CD4-positive, CD25-positive, alpha-beta regulatory T cell (primary cell): ENCODE results near the gene OSBPL3. TPM values are rescaled to one million over a fixed set of nuclear protein-coding genes. Genes with fewer than 3 reads are reported as not detected.

Source experiments
- ATAC-seq, 2 donors: fragments of 150-1000 bp; cut with Tn5 transposase; one replicate each; pipeline ENCODE4 v1.10.0; 2021; ENCODE audit warnings: low read depth in 2 of 2, moderate number of reproducible peaks in 2 of 2, moderate library complexity in 1 of 2
- DNase-seq, 3 donors: peaks; one replicate each; pipeline versions ENCODE4 v3.0.0 to v3.0.0-alpha.2; 2012 to 2022; ENCODE audit warnings: mixed read lengths in 1 of 3
- H3K27ac ChIP-seq: one replicate; pipeline ENCODE4 v1.7.0; 2013; ENCODE audit warnings: mild to moderate bottlenecking, low read length; ENCODE audit not compliant: insufficient read depth, poor library complexity, severe bottlenecking
- H3K27me3 ChIP-seq: one replicate; pipeline ENCODE4 v1.7.0; 2013; ENCODE audit warnings: low read length; ENCODE audit not compliant: control insufficient read depth, insufficient read depth
- H3K36me3 ChIP-seq: one replicate; pipeline ENCODE4 v1.7.0; 2013; ENCODE audit warnings: mild to moderate bottlenecking, low read length, moderate library complexity; ENCODE audit not compliant: control insufficient read depth, insufficient read depth
- H3K4me1 ChIP-seq: 2 replicates; pipeline ENCODE4 v1.7.0; 2013; ENCODE audit warnings: mild to moderate bottlenecking, low read length; ENCODE audit not compliant: insufficient read depth, control insufficient read depth, poor library complexity, severe bottlenecking
- H3K4me3 ChIP-seq: one replicate; pipeline ENCODE4 v1.7.0; 2013; ENCODE audit warnings: low read depth, mild to moderate bottlenecking, low read length, moderate library complexity
- H3K9me3 ChIP-seq, 2 experiments: 1 replicate in 1 of 2; 2 replicates in 1 of 2; pipeline ENCODE4 v1.7.0; 2013; ENCODE audit warnings: low read length in 2 of 2, mild to moderate bottlenecking in 1 of 2, moderate library complexity in 1 of 2; ENCODE audit not compliant: control insufficient read depth in 2 of 2
- H3K27ac Mint-ChIP-seq, 3 donors: one replicate each; pipeline ENCODE4 v1.8.0; 2020 to 2022; ENCODE audit warnings: mild to moderate bottlenecking in 3 of 3, mixed read lengths in 3 of 3, moderate library complexity in 2 of 3
- H3K27me3 Mint-ChIP-seq: one replicate; pipeline ENCODE4 v1.8.0; 2022; ENCODE audit warnings: mild to moderate bottlenecking, mixed read lengths
- H3K36me3 Mint-ChIP-seq: one replicate; pipeline ENCODE4 v1.8.0; 2020; ENCODE audit warnings: mixed read lengths
- H3K4me1 Mint-ChIP-seq, 4 donors: one replicate each; pipeline ENCODE4 v1.8.0; 2020 to 2022; ENCODE audit warnings: mixed read lengths in 4 of 4, mild to moderate bottlenecking in 1 of 4
- H3K4me3 Mint-ChIP-seq, 4 donors: one replicate each; pipeline ENCODE4 v1.8.0; 2020 to 2022; ENCODE audit warnings: mild to moderate bottlenecking in 4 of 4, mixed read lengths in 4 of 4, moderate library complexity in 3 of 4
- H3K9me3 Mint-ChIP-seq, 7 donors: one replicate each; pipeline ENCODE4 v1.8.0; 2020 to 2022; ENCODE audit warnings: mixed read lengths in 7 of 7, mild to moderate bottlenecking in 3 of 7, moderate library complexity in 2 of 7
- polyA plus RNA-seq, 4 donors: library from polyadenylated mRNA; unstranded; fragments of 300-500 nt; fragmentation: Illumina TruSeq; gene quantifications; one replicate each; pipeline ENCODE4 v1.2.3, GENCODE V29; 2021
- total RNA-seq: library from RNA; stranded (reverse); gene quantifications from one replicate; pipeline ENCODE4 v1.2.3, GENCODE V29; 2022

The OSBPL3 gene
- total and polyA plus RNA-seq, 5 donors from 2014 or later, result 9.1 to 43.0 (median 14.3) TPM

- Mint-ChIP-seq H3K9me3 (peaks cover 0 to 10% (median 4%) of the 10 kb centered on the region in 7 donors), H3K27me3 (peaks cover 45% of the 10 kb centered on the region), H3K4me1 (no peaks in the 10 kb centered on the region), H3K27ac (no peak overlapping the region), H3K4me3 (no peak overlapping the region), H3K36me3 (no peaks in the 10 kb centered on the region)
- ATAC-seq, result no peak
- Histone ChIP-seq H3K27ac (no peak overlapping the region), H3K4me1 (no peaks in the 10 kb centered on the region), H3K36me3 (no peaks in the 10 kb centered on the region), H3K27me3 (no peaks in the 10 kb centered on the region), H3K9me3 (peaks cover under 1% of the 10 kb centered on the region in 2 experiments), H3K4me3 (no peak overlapping the region)
- DNase-seq, result no peak
Observed at GRCh38 chr7:24995466-24995865, 15.5 kb upstream of the OSBPL3 start.

GRCh38 chr7:24992314-24992713 is 12.3 kb upstream of the OSBPL3 start:
- ATAC-seq, result no peak

GRCh38 chr7:24991353-24991752 is 11.4 kb upstream of the OSBPL3 start:
- H3K36me3 ChIP-seq, result no peaks in the 10 kb centered on the region

More at GRCh38 chr7:24992314-24992713, 12.3 kb upstream of the OSBPL3 start:
- no peaks in the 10 kb centered on the region for H3K9me3 ChIP-seq
- no peaks in the 10 kb centered on the region for H3K4me1 ChIP-seq
- no peaks in the 10 kb centered on the region for H3K36me3 ChIP-seq
- no peak overlapping the region for H3K4me3 ChIP-seq
- peaks cover 31% of the 10 kb centered on the region for H3K27me3 Mint-ChIP-seq
- no peak overlapping the region for H3K27ac ChIP-seq
- no peaks in the 10 kb centered on the region for H3K27me3 ChIP-seq
- H3K4me1 Mint-ChIP-seq, result no peaks in the 10 kb centered on the region
- H3K27ac Mint-ChIP-seq, result no peak overlapping the region
- H3K36me3 Mint-ChIP-seq, result no peaks in the 10 kb centered on the region
- H3K4me3 Mint-ChIP-seq, result no peak overlapping the region
- DNase-seq, result no peak
- H3K9me3 Mint-ChIP-seq, result peaks cover 0 to 2% (median 0%) of the 10 kb centered on the region in 7 donors

GRCh38 chr7:24987331-24987842 is 7.4 kb upstream of the OSBPL3 start:
- no peak overlapping the region for H3K4me3 Mint-ChIP-seq
- H3K4me1 ChIP-seq, result no peaks in the 10 kb centered on the region
- H3K9me3 Mint-ChIP-seq, result no peaks in the 10 kb centered on the region
- no peak overlapping the region for H3K4me3 ChIP-seq
- H3K36me3 Mint-ChIP-seq, result no peaks in the 10 kb centered on the region
- H3K36me3 ChIP-seq, result no peaks in the 10 kb centered on the region
- DNase-seq (peak in 1 of 3 donors; percentile 38), ATAC-seq (no peak)
- H3K9me3 ChIP-seq, result no peaks in the 10 kb centered on the region
- peaks cover 0 to 4% (median 0%) of the 10 kb centered on the region in 4 donors for H3K4me1 Mint-ChIP-seq
- no peaks in the 10 kb centered on the region for H3K27me3 ChIP-seq
- peaks cover 11% of the 10 kb centered on the region for H3K27me3 Mint-ChIP-seq
- H3K27ac Mint-ChIP-seq, result no peak overlapping the region
- H3K27ac ChIP-seq, result no peak overlapping the region

More at GRCh38 chr7:24991353-24991752, 11.4 kb upstream of the OSBPL3 start:
- H3K27me3 ChIP-seq, result no peaks in the 10 kb centered on the region
- DNase-seq (no peak), ATAC-seq (no peak)
- H3K9me3 ChIP-seq, result no peaks in the 10 kb centered on the region
- Mint-ChIP-seq H3K4me1 (no peaks in the 10 kb centered on the region), H3K27ac (no peak overlapping the region), H3K9me3 (no peaks in the 10 kb centered on the region), H3K36me3 (no peaks in the 10 kb centered on the region), H3K27me3 (peaks cover 21% of the 10 kb centered on the region), H3K4me3 (no peak overlapping the region)
- no peak overlapping the region for H3K27ac ChIP-seq
- no peaks in the 10 kb centered on the region for H3K4me1 ChIP-seq
- no peak overlapping the region for H3K4me3 ChIP-seq

GRCh38 chr7:24982917-24983316 is 2.9 kb upstream of the OSBPL3 start:
- DNase-seq (no peak), ATAC-seq (no peak)
- Histone ChIP-seq H3K27ac (no peak overlapping the region), H3K4me1 (peaks cover 29% of the 10 kb centered on the region), H3K4me3 (no peak overlapping the region), H3K27me3 (no peaks in the 10 kb centered on the region), H3K36me3 (no peaks in the 10 kb centered on the region), H3K9me3 (no peaks in the 10 kb centered on the region)
- peaks cover 10% of the 10 kb centered on the region for H3K27me3 Mint-ChIP-seq
- H3K36me3 Mint-ChIP-seq, result no peaks in the 10 kb centered on the region
- peaks cover 13 to 42% (median 26%) of the 10 kb centered on the region in 4 donors for H3K4me1 Mint-ChIP-seq
- peak overlapping the region in 1 of 3 donors; percentile 7 for H3K27ac Mint-ChIP-seq
- H3K9me3 Mint-ChIP-seq, result peaks cover 0 to 2% (median 0%) of the 10 kb centered on the region in 7 donors
- peak overlapping the region; percentile 29 to 100 (median 94) for H3K4me3 Mint-ChIP-seq

GRCh38 chr7:24981171-24981951 is 1.4 kb upstream of the OSBPL3 start:
- ATAC-seq (no peak), DNase-seq (peak; percentile 29 to 40 (median 39))
- H3K9me3 ChIP-seq, result no peaks in the 10 kb centered on the region
- H3K4me3 Mint-ChIP-seq, result peak overlapping the region; percentile 94 to 100 (median 98)
- H3K36me3 Mint-ChIP-seq, result peaks cover 4% of the 10 kb centered on the region
- H3K4me1 ChIP-seq, result peaks cover 44% of the 10 kb centered on the region
- no peak overlapping the region for H3K27ac ChIP-seq
- H3K4me3 ChIP-seq, result peak overlapping the region; percentile 86
- H3K27me3 ChIP-seq, result no peaks in the 10 kb centered on the region
- H3K27me3 Mint-ChIP-seq, result peaks cover 10% of the 10 kb centered on the region
- H3K36me3 ChIP-seq, result no peaks in the 10 kb centered on the region
- peaks cover 21 to 56% (median 37%) of the 10 kb centered on the region in 4 donors for H3K4me1 Mint-ChIP-seq
- peak overlapping the region; percentile 89 to 94 (median 91) for H3K27ac Mint-ChIP-seq
- peaks cover 0 to 2% (median 0%) of the 10 kb centered on the region in 7 donors for H3K9me3 Mint-ChIP-seq

- peak overlapping the region; percentile 91 to 94 (median 92) for H3K27ac Mint-ChIP-seq
- H3K4me1 Mint-ChIP-seq, result peaks cover 26 to 59% (median 44%) of the 10 kb centered on the region in 4 donors
Observed at GRCh38 chr7:24980534-24981170, 674 bp upstream of the OSBPL3 start.

More at GRCh38 chr7:24980534-24981170, 674 bp upstream of the OSBPL3 start:
- Histone ChIP-seq H3K4me1 (peaks cover 52% of the 10 kb centered on the region), H3K4me3 (peak overlapping the region; percentile 86), H3K27ac (peak overlapping the region; percentile 82), H3K9me3 (no peaks in the 10 kb centered on the region), H3K36me3 (no peaks in the 10 kb centered on the region), H3K27me3 (no peaks in the 10 kb centered on the region)
- H3K36me3 Mint-ChIP-seq, result peaks cover 4% of the 10 kb centered on the region
- ATAC-seq (peak; percentile 25 to 38), DNase-seq (peak in 1 of 3 donors; percentile 76)
- H3K27me3 Mint-ChIP-seq, result peaks cover 10% of the 10 kb centered on the region
- peak overlapping the region; percentile 94 to 100 (median 98) for H3K4me3 Mint-ChIP-seq
- peaks cover 0 to 2% (median 0%) of the 10 kb centered on the region in 7 donors for H3K9me3 Mint-ChIP-seq
